Natural killer cell (primary cell): ENCODE results near the gene CDKN2D. TPM values are rescaled to one million over a fixed set of nuclear protein-coding genes. Genes with fewer than 3 reads are reported as not detected.

Source experiments
- ATAC-seq, 3 donors: fragments of 150-1000 bp in 2 of 3; fragments of 200-7000 bp in 1 of 3; cut with Tn5 transposase; 1 replicate in 1 of 3; 2 replicates in 2 of 3; pipeline ENCODE4 v1.10.0; 2021; ENCODE audit warnings: mild to moderate bottlenecking in 2 of 3, moderate library complexity in 2 of 3
- DNase-seq, 2 donors: peaks; one replicate each; pipeline versions ENCODE4 v3.0.0 to v3.0.0-alpha.2; 2013 to 2021; ENCODE audit warnings: mixed read lengths in 1 of 2
- H3K27ac ChIP-seq: one replicate; pipeline ENCODE4 v1.5.1; 2013; ENCODE audit warnings: mild to moderate bottlenecking, low read length
- H3K27me3 ChIP-seq: one replicate; pipeline ENCODE4 v1.6.1; 2013; ENCODE audit warnings: low read length; ENCODE audit not compliant: control insufficient read depth, insufficient read depth
- H3K36me3 ChIP-seq: one replicate; pipeline ENCODE4 v1.6.1; 2013; ENCODE audit warnings: low read length; ENCODE audit not compliant: control insufficient read depth, insufficient read depth
- H3K4me1 ChIP-seq: one replicate; pipeline ENCODE4 v1.6.1; 2013; ENCODE audit warnings: low read length; ENCODE audit not compliant: control insufficient read depth, insufficient read depth
- H3K4me3 ChIP-seq: one replicate; pipeline ENCODE4 v1.5.1; 2013; ENCODE audit warnings: low read length
- H3K9me3 ChIP-seq: one replicate; pipeline ENCODE4 v1.6.1; 2013; ENCODE audit warnings: low read length; ENCODE audit not compliant: control insufficient read depth, insufficient read depth
- H3K27ac Mint-ChIP-seq, 2 donors: one replicate each; pipeline ENCODE4 v1.8.0; 2022; ENCODE audit warnings: mild to moderate bottlenecking in 2 of 2, mixed read lengths in 2 of 2, moderate library complexity in 1 of 2
- H3K27me3 Mint-ChIP-seq, 2 donors: one replicate each; pipeline ENCODE4 v1.8.0; 2022; ENCODE audit warnings: low read depth in 2 of 2, mixed read lengths in 2 of 2
- H3K36me3 Mint-ChIP-seq: one replicate; pipeline ENCODE4 v1.8.0; 2022; ENCODE audit warnings: mixed read lengths
- H3K4me1 Mint-ChIP-seq, 2 donors: one replicate each; pipeline ENCODE4 v1.8.0; 2022; ENCODE audit warnings: mixed read lengths in 2 of 2
- H3K4me3 Mint-ChIP-seq: one replicate; pipeline ENCODE4 v1.8.0; 2022; ENCODE audit warnings: mild to moderate bottlenecking, moderate library complexity, mixed read lengths
- H3K9me3 Mint-ChIP-seq, 2 donors: one replicate each; pipeline ENCODE4 v1.8.0; 2022; ENCODE audit warnings: mixed read lengths in 2 of 2
- CTCF ChIP-seq: fragments of 200-600 bp; IDR thresholded peaks from one replicate; pipeline ENCODE4 v1.8.0; 2022; ENCODE audit warnings: antibody characterized with exemption
- WGBS: methylation state at CpG from one replicate; pipeline ENCODE4 v1.1.7; 2013; ENCODE audit warnings: missing lambda C conversion rate; ENCODE audit not compliant: insufficient coverage; 5-methylcytosine and 5-hydroxymethylcytosine counted together
- intact Hi-C: fragments of 100-400 bp; cut with micrococcal nuclease; formaldehyde crosslinking; loops from one replicate; pipeline ENCODE4 v1.14.2; 2022
- total RNA-seq, 4 donors: library from RNA; stranded (reverse); fragments of 120-200 nt in 1 of 4; gene quantifications; one replicate each; pipeline versions ENCODE4 v1.2.3 to v1.2.4, GENCODE V29; 2013 to 2022

The CDKN2D gene
- total RNA-seq, 3 donors from 2014 or later (not counting 1 experiment from before 2014, with no cell fraction given) = 82.7 to 102 (median 101) TPM

DNA sequence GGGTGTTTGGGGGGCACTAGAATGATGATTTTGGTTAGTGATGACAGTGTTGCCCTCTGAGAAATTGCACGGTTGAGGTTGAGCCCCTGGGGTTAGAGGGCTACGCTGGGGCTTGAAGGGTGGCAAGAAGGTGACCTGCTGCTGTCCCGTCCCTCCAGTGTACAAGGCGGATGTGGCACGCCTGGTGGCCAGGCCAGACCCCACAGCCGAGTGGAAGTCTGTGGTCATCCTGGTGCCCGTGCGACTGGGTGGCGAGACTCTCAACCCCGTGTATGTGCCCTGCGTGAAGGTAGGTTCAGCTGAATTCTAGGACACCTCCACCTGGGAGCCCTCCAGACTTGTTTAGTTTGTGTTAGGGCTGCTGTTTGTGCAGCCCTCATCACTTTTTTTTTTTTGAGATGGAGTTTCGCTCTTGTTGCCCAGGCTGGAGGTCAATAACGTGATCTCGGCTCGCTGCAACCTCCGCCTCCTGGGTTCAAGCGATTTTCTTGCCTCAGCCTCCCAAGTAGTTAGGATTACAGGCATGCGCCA lies 20.0 kb downstream of the CDKN2D start:
- Mint-ChIP-seq H3K36me3 (no peaks in the 10 kb centered on the region), H3K4me1 (peaks cover 34 to 45% of the 10 kb centered on the region in 2 donors), H3K9me3 (no peaks in the 10 kb centered on the region), H3K27me3 (no peaks in the 10 kb centered on the region), H3K27ac (no peak overlapping the region), H3K4me3 (no peak overlapping the region)
- H3K36me3 ChIP-seq = peaks cover 47% of the 10 kb centered on the region
- no peaks in the 10 kb centered on the region for H3K9me3 ChIP-seq
- H3K4me1 ChIP-seq = peaks cover 54% of the 10 kb centered on the region
- 96% methylated on average over 18 of the region's 18 CpGs for WGBS
- H3K27ac ChIP-seq = no peak overlapping the region
- intact Hi-C loops = no loop called here
- H3K27me3 ChIP-seq = no peaks in the 10 kb centered on the region
- ATAC-seq = no peak
- no peak for TF ChIP-seq CTCF
- DNase-seq = no peak
- no peak overlapping the region for H3K4me3 ChIP-seq

- intact Hi-C loops = no loop called here
- WGBS = 96% methylated on average over 17 of the region's 17 CpGs
- Histone ChIP-seq H3K36me3 (peaks cover 32% of the 10 kb centered on the region), H3K4me3 (no peak overlapping the region), H3K4me1 (peaks cover 42% of the 10 kb centered on the region), H3K27me3 (no peaks in the 10 kb centered on the region), H3K9me3 (no peaks in the 10 kb centered on the region), H3K27ac (no peak overlapping the region)
- Mint-ChIP-seq H3K4me3 (no peak overlapping the region), H3K9me3 (no peaks in the 10 kb centered on the region), H3K27me3 (no peaks in the 10 kb centered on the region), H3K4me1 (peaks cover 14 to 25% of the 10 kb centered on the region in 2 donors), H3K36me3 (no peaks in the 10 kb centered on the region), H3K27ac (no peak overlapping the region)
- ATAC-seq = no peak
- TF ChIP-seq CTCF = no peak
- no peak for DNase-seq
Measured at GRCh38 chr19:10546817-10547216, 22.0 kb downstream of the CDKN2D start.

DNA sequence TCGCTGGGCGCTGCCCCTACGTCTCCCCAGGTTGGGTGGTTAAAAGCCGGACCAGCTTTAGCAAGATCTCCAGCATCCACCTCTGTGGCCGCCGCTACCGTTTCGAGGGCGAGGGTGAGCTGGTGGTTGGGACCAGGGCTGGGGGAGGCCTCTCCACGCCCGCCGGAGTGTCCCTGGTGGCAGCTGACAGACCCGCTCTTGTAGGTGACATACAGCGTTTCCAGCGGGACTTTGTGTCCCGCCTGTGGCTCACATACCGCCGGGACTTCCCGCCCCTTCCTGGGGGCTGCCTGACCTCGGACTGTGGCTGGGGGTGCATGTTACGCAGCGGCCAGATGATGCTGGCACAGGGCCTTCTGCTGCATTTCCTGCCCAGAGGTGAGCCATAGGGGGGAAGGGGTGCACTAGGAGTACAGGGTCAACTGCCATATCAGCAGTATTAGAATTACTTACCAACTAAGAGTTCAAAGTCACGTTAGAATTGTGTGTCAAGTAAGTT lies 24.0 kb downstream of the CDKN2D start:
- intact Hi-C loops = no loop called here
- TF ChIP-seq CTCF = no peak
- H3K4me1 ChIP-seq = peaks cover 32% of the 10 kb centered on the region
- H3K27ac ChIP-seq = peak overlapping the region; percentile 5
- peak in 1 of 2 donors; percentile 39 for DNase-seq
- H3K9me3 ChIP-seq = no peaks in the 10 kb centered on the region
- Mint-ChIP-seq H3K27ac (peak overlapping the region; percentile 85), H3K36me3 (no peaks in the 10 kb centered on the region), H3K27me3 (no peaks in the 10 kb centered on the region), H3K9me3 (no peaks in the 10 kb centered on the region), H3K4me1 (peaks cover 14 to 27% of the 10 kb centered on the region in 2 donors), H3K4me3 (peak overlapping the region; percentile 91)
- peaks cover 24% of the 10 kb centered on the region for H3K36me3 ChIP-seq
- H3K27me3 ChIP-seq = no peaks in the 10 kb centered on the region
- peak overlapping the region; percentile 74 for H3K4me3 ChIP-seq
- WGBS = 26% methylated on average over 23 of the region's 23 CpGs
- ATAC-seq = peak in 2 of 3 donors; percentile 8 to 17
